ENCODE results near the gene CDC45.
A peak's percentile ranks its signal among the peaks of the same experiment; 100 is the strongest.

CDC45 gene

DNA sequence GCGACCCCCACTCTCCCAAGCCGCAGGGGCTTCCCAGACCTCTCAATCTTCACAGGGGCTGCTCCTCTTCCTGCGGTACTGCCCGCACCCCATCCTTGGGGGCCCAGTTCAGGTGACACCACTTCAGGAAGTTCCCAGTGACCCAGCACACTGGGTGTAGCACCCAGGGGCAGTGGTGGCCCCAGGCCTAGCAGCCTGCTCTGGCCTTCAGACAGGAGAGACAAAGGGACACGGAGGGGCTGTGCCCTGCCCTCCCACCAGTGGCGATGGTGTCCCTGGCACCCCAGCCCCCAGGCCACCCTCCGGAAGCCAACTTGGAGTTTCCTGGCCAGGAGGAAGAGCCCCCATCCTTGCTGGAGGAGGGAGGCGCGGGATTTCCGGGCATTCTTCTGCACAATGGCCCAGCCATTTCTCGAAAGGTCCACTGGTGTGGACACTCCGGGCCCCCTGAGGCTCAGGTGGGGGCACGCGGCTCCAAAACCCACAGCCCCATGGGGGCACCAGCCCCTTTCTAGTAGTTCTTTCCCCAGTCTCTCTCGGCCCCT lies 45.5 kb downstream of the CDC45 start:
- H3K4me3 ChIP-seq (ENCODE audit: insufficient read length, low read depth), result no peak overlapping the region
- DNase-seq (ENCODE audit: low read depth, low spot score), result no peak
- peaks cover 5% of the 10 kb centered on the region for H3K36me3 ChIP-seq (ENCODE audit: insufficient read depth, insufficient read length, low read length)
- TF ChIP-seq SUZ12 (IDR thresholded peaks at IDR 0.05; ENCODE audit: extremely low read depth, insufficient read depth, insufficient read length), result no peak
- TF ChIP-seq ZNF274 (IDR thresholded peaks at IDR 0.05; ENCODE audit: low read depth, low read length), result no peak
- no peak for TF ChIP-seq YY1 (IDR thresholded peaks at IDR 0.05; ENCODE audit: insufficient read depth, insufficient read length)
- peaks cover 31% of the 10 kb centered on the region for H3K4me1 ChIP-seq (ENCODE audit: insufficient read depth, insufficient read length)
- peak overlapping the region; percentile 61 for H3K9ac ChIP-seq (ENCODE audit: insufficient read length, low read depth)
- no peaks in the 10 kb centered on the region for H3K9me3 ChIP-seq (ENCODE audit: insufficient read depth, low read length)
- H3K27me3 ChIP-seq (ENCODE audit: insufficient read depth, insufficient read length), result peaks cover 35% of the 10 kb centered on the region

DNA sequence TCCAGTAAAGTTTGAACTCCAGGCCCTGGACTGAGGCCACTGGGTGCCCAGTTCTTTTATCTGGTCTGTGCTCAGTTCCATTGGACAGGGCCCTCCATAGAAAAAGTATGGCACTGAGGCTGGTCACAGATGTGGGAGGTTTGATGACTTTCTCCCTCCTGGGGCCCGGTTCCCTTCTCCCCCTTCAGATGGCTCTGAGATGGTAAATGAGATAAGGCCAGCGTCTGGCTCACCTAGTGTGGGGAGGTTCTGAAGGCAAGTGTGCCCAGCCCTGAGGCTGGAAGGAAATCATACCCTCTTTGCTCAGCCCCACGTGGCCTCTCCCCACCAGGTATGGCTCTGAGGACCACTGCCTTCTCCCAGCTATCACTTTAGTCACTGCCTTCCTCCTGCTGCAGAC lies 45.9 kb downstream of the CDC45 start:
- H3K9me3 ChIP-seq (ENCODE audit: insufficient read depth, low read length), result no peaks in the 10 kb centered on the region
- no peak for DNase-seq (ENCODE audit: low read depth, low spot score)
- peaks cover 4% of the 10 kb centered on the region for H3K36me3 ChIP-seq (ENCODE audit: insufficient read depth, insufficient read length, low read length)
- peaks cover 31% of the 10 kb centered on the region for H3K4me1 ChIP-seq (ENCODE audit: insufficient read depth, insufficient read length)
- no peak overlapping the region for H3K9ac ChIP-seq (ENCODE audit: insufficient read length, low read depth)
- H3K27me3 ChIP-seq (ENCODE audit: insufficient read depth, insufficient read length), result peaks cover 35% of the 10 kb centered on the region
- TF ChIP-seq YY1 (IDR thresholded peaks at IDR 0.05; ENCODE audit: insufficient read depth, insufficient read length) (no peak), ZNF274 (IDR thresholded peaks at IDR 0.05; ENCODE audit: low read depth, low read length) (no peak), SUZ12 (IDR thresholded peaks at IDR 0.05; ENCODE audit: extremely low read depth, insufficient read depth, insufficient read length) (no peak)
- H3K4me3 ChIP-seq (ENCODE audit: insufficient read length, low read depth), result no peak overlapping the region

DNA sequence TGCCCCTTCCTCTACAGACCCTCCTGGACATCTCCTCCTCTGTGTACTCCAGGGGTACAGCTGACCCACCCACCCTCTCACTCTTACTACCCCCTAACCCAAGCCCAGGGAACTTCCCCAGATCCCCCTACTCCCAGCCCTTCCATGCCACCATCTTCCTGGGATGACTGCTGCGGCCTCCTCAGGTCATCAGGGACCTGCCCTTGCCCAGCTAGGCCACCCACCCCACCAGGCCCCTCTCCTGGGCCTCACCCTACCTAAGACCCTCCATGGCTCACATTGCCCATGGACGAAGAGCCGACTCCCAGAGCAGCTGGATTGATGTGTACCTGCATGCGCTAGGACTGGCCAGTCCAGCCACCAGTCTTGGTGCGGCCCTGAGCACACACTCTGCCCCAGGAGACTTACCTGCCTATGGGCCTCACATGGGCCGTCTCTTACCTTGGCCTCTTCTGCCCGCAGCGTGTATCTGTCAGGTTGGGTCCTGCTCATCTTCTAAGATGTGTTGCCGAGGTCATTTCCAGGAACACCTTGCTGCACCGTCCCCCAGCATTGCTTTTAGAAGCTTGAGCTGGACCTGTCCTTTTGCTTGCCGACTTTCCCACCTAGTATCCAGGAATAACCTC lies 46.5 kb downstream of the CDC45 start:
- no peak for DNase-seq (ENCODE audit: low read depth, low spot score)
- TF ChIP-seq SUZ12 (IDR thresholded peaks at IDR 0.05; ENCODE audit: extremely low read depth, insufficient read depth, insufficient read length), result no peak
- no peak for TF ChIP-seq ZNF274 (IDR thresholded peaks at IDR 0.05; ENCODE audit: low read depth, low read length)
- no peak for TF ChIP-seq YY1 (IDR thresholded peaks at IDR 0.05; ENCODE audit: insufficient read depth, insufficient read length)
- no peaks in the 10 kb centered on the region for H3K36me3 ChIP-seq (ENCODE audit: insufficient read depth, insufficient read length, low read length)
- H3K9me3 ChIP-seq (ENCODE audit: insufficient read depth, low read length), result no peaks in the 10 kb centered on the region
- no peak overlapping the region for H3K4me3 ChIP-seq (ENCODE audit: insufficient read length, low read depth)
- H3K9ac ChIP-seq (ENCODE audit: insufficient read length, low read depth), result no peak overlapping the region
- peaks cover 31% of the 10 kb centered on the region for H3K4me1 ChIP-seq (ENCODE audit: insufficient read depth, insufficient read length)
- H3K27me3 ChIP-seq (ENCODE audit: insufficient read depth, insufficient read length), result peaks cover 35% of the 10 kb centered on the region

DNA sequence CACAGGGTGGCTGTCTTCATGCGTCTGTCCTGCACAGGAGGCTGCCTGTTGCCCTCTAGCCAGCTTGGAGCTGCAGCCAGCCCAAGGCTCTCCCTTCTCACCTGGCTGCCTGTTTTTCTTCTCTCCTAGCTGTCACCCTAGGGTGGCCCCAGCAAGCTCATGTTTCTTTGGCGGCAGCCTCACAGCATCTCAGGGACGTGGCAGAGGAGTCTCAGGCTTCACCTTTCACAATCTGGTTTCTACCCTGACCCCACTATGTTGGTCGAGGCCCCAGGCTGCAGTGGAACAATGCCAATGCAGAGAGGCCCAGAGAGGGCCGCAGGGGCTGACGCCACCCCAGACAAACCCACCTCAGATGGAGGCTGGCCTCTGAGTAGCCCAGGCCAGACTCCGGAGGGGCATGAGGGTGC lies 47.0 kb downstream of the CDC45 start:
- no peak for DNase-seq (ENCODE audit: low read depth, low spot score)
- H3K9ac ChIP-seq (ENCODE audit: insufficient read length, low read depth), result no peak overlapping the region
- no peak overlapping the region for H3K4me3 ChIP-seq (ENCODE audit: insufficient read length, low read depth)
- TF ChIP-seq YY1 (IDR thresholded peaks at IDR 0.05; ENCODE audit: insufficient read depth, insufficient read length), result no peak
- TF ChIP-seq ZNF274 (IDR thresholded peaks at IDR 0.05; ENCODE audit: low read depth, low read length), result no peak
- TF ChIP-seq SUZ12 (IDR thresholded peaks at IDR 0.05; ENCODE audit: extremely low read depth, insufficient read depth, insufficient read length), result no peak
- no peaks in the 10 kb centered on the region for H3K9me3 ChIP-seq (ENCODE audit: insufficient read depth, low read length)
- peaks cover 31% of the 10 kb centered on the region for H3K4me1 ChIP-seq (ENCODE audit: insufficient read depth, insufficient read length)
- H3K36me3 ChIP-seq (ENCODE audit: insufficient read depth, insufficient read length, low read length), result no peaks in the 10 kb centered on the region
- peaks cover 35% of the 10 kb centered on the region for H3K27me3 ChIP-seq (ENCODE audit: insufficient read depth, insufficient read length)

DNA sequence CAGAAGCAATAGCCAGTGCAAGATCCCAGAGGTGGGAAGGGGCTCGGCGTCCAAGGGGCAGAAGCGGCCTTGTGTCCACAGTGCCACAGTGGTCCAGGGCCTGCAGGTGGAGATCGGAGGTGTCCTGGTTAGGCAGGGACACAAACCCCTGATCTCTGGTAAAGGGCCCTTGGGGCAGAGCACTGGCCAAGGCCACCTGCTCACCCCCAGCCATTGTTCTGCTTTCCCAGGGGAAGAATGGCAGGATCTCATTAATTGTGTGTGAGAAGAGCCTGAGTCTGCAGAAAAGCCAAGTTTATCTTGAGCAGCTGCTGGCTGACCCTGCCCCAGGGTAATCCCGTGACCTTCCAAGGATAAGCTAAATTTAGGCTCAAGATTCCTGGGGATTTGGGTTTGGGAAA lies 47.6 kb downstream of the CDC45 start:
- H3K4me3 ChIP-seq (ENCODE audit: insufficient read length, low read depth), result no peak overlapping the region
- no peak for DNase-seq (ENCODE audit: low read depth, low spot score)
- no peak for TF ChIP-seq YY1 (IDR thresholded peaks at IDR 0.05; ENCODE audit: insufficient read depth, insufficient read length)
- no peak for TF ChIP-seq ZNF274 (IDR thresholded peaks at IDR 0.05; ENCODE audit: low read depth, low read length)
- TF ChIP-seq SUZ12 (IDR thresholded peaks at IDR 0.05; ENCODE audit: extremely low read depth, insufficient read depth, insufficient read length), result no peak
- peaks cover 29% of the 10 kb centered on the region for H3K4me1 ChIP-seq (ENCODE audit: insufficient read depth, insufficient read length)
- H3K27me3 ChIP-seq (ENCODE audit: insufficient read depth, insufficient read length), result peaks cover 35% of the 10 kb centered on the region
- H3K9ac ChIP-seq (ENCODE audit: insufficient read length, low read depth), result no peak overlapping the region
- H3K9me3 ChIP-seq (ENCODE audit: insufficient read depth, low read length), result no peaks in the 10 kb centered on the region
- no peaks in the 10 kb centered on the region for H3K36me3 ChIP-seq (ENCODE audit: insufficient read depth, insufficient read length, low read length)

DNA sequence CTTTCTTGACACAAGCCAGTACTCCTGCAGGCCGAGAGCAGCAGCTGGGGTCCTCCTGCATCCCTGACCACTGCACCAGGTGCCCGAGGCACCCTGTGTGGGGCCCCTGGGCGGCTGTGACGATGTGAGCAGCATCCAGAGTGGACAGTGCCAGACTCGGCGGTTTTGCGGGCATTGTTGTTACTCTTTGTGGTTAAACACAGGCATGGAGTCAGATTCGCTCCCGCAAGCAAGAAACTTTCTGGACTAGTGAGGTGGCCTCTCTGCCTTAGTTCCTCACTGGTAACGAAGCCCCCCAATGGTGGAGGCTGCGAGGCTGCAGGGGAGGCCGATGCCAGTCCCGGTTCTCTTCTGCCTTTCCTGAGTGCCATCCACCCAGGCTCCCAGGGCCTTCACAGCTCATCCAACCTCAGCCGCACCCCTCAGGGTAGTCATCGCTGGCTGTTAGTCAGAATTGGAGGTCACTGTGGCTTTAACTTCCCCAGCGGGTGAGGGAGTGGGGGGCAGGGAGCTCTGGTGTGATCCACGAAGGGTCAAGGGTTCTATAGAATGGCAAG lies 48.2 kb downstream of the CDC45 start:
- TF ChIP-seq ZNF274 (IDR thresholded peaks at IDR 0.05; ENCODE audit: low read depth, low read length) (no peak), YY1 (IDR thresholded peaks at IDR 0.05; ENCODE audit: insufficient read depth, insufficient read length) (no peak), SUZ12 (IDR thresholded peaks at IDR 0.05; ENCODE audit: extremely low read depth, insufficient read depth, insufficient read length) (no peak)
- no peak for DNase-seq (ENCODE audit: low read depth, low spot score)
- Histone ChIP-seq H3K9me3 (ENCODE audit: insufficient read depth, low read length) (no peaks in the 10 kb centered on the region), H3K27me3 (ENCODE audit: insufficient read depth, insufficient read length) (peaks cover 33% of the 10 kb centered on the region), H3K4me3 (ENCODE audit: insufficient read length, low read depth) (no peak overlapping the region), H3K4me1 (ENCODE audit: insufficient read depth, insufficient read length) (peaks cover 24% of the 10 kb centered on the region), H3K36me3 (ENCODE audit: insufficient read depth, insufficient read length, low read length) (no peaks in the 10 kb centered on the region), H3K9ac (ENCODE audit: insufficient read length, low read depth) (no peak overlapping the region)

DNA sequence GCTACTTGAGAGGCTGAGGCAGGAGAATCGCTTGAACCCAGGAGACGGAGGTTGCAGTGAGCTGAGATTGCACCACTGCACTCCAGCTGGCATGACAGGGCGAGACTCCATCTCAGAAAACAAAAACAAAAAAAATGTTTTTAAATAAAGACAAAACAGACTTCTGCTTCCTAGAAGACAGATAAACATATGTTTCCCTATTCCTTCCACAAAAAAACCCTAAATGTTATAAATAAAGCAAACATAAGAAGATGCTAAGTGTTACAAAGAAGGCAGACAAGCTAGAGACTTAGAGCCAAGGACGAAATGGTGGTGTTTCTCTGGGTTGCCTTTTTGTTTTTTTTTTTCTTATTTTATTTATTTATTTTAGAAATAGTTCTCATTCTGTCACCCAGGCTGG lies 50.1 kb downstream of the CDC45 start:
- no peak for DNase-seq (ENCODE audit: low read depth, low spot score)
- H3K9ac ChIP-seq (ENCODE audit: insufficient read length, low read depth), result no peak overlapping the region
- no peaks in the 10 kb centered on the region for H3K36me3 ChIP-seq (ENCODE audit: insufficient read depth, insufficient read length, low read length)
- H3K4me3 ChIP-seq (ENCODE audit: insufficient read length, low read depth), result no peak overlapping the region
- H3K27me3 ChIP-seq (ENCODE audit: insufficient read depth, insufficient read length), result peaks cover 19% of the 10 kb centered on the region
- peaks cover 21% of the 10 kb centered on the region for H3K4me1 ChIP-seq (ENCODE audit: insufficient read depth, insufficient read length)
- no peak for TF ChIP-seq YY1 (IDR thresholded peaks at IDR 0.05; ENCODE audit: insufficient read depth, insufficient read length)
- TF ChIP-seq ZNF274 (IDR thresholded peaks at IDR 0.05; ENCODE audit: low read depth, low read length), result no peak
- no peak for TF ChIP-seq SUZ12 (IDR thresholded peaks at IDR 0.05; ENCODE audit: extremely low read depth, insufficient read depth, insufficient read length)
- no peaks in the 10 kb centered on the region for H3K9me3 ChIP-seq (ENCODE audit: insufficient read depth, low read length)

Data from NT2/D1 (cell line).